Hepatocyte (in vitro differentiated cells): Measurements from ENCODE around the gene NUDT5. TPM values are rescaled to one million over a fixed set of nuclear protein-coding genes. Genes with fewer than 3 reads are reported as not detected.
"Not testable (repeated sequence)": the region's sequence is repeated elsewhere in the genome, so short reads cannot be mapped to it uniquely, and the experiment has no call there.

Source experiments
- DNase-seq: peaks from one replicate; pipeline ENCODE4 v3.0.0-alpha.2; 2016; ENCODE audit warnings: low spot score
- H2AFZ ChIP-seq: fragments of 200-600 bp; sonication (generic); 2 replicates; pipeline ENCODE4 v1.6.0; 2016; ENCODE audit warnings: antibody characterized with exemption, mild to moderate bottlenecking
- H3K27ac ChIP-seq: fragments of 200-600 bp; sonication (generic); 2 replicates; pipeline ENCODE4 v1.5.1; 2016; ENCODE audit warnings: mild to moderate bottlenecking
- H3K27me3 ChIP-seq: fragments of 200-600 bp; sonication (generic); 2 replicates; pipeline ENCODE4 v1.6.1; 2016
- H3K36me3 ChIP-seq: fragments of 200-600 bp; sonication (generic); replicated peaks from 2 replicates; pipeline ENCODE4 v1.5.1; 2016; ENCODE audit warnings: low read depth; ENCODE audit not compliant: insufficient read depth
- H3K4me1 ChIP-seq: fragments of 200-600 bp; sonication (generic); 2 replicates; pipeline ENCODE4 v1.5.1; 2016; ENCODE audit warnings: mild to moderate bottlenecking, moderate library complexity; ENCODE audit not compliant: insufficient read depth
- H3K4me2 ChIP-seq: fragments of 200-600 bp; sonication (generic); 2 replicates; pipeline ENCODE4 v1.6.0; 2016
- H3K4me3 ChIP-seq: fragments of 200-600 bp; sonication (generic); 2 replicates; pipeline ENCODE4 v1.5.1; 2016; ENCODE audit warnings: mild to moderate bottlenecking
- H3K79me2 ChIP-seq: fragments of 200-600 bp; sonication (generic); 2 replicates; pipeline ENCODE4 v1.6.0; 2017; ENCODE audit warnings: mild to moderate bottlenecking
- H3K9me2 ChIP-seq: fragments of 200-600 bp; sonication (generic); replicated peaks from 2 replicates; pipeline ENCODE4 v1.6.0; 2017; ENCODE audit warnings: mild to moderate bottlenecking; ENCODE audit not compliant: insufficient read depth
- H3K9me3 ChIP-seq: fragments of 200-600 bp; sonication (generic); 2 replicates; pipeline ENCODE4 v1.5.1; 2016; ENCODE audit warnings: low read depth, mild to moderate bottlenecking
- H4K20me1 ChIP-seq: fragments of 200-600 bp; sonication (generic); 2 replicates; pipeline ENCODE4 v1.6.0; 2016; ENCODE audit warnings: mild to moderate bottlenecking; ENCODE audit not compliant: insufficient read depth, poor library complexity, severe bottlenecking
- EZH2 ChIP-seq: fragments of 200-600 bp; sonication (generic); IDR thresholded peaks from 2 replicates; pipeline ENCODE4 v1.6.1; 2016; ENCODE audit warnings: antibody characterized with exemption, mild to moderate bottlenecking, borderline replicate concordance
- EZH2phosphoT487 ChIP-seq: fragments of 200-600 bp; sonication (generic); IDR thresholded peaks from one replicate; pipeline ENCODE4 v1.6.1; 2018; ENCODE audit warnings: antibody characterized with exemption, mild to moderate bottlenecking, low read depth, moderate library complexity; ENCODE audit not compliant: unreplicated experiment, severe bottlenecking
- WGBS: methylation state at CpG from one replicate; pipeline ENCODE4 v1.1.6; 2016; ENCODE audit warnings: low lambda C conversion rate; ENCODE audit errors: missing lambda C conversion rate; 5-methylcytosine and 5-hydroxymethylcytosine counted together
- polyA plus RNA-seq: library from polyadenylated mRNA; unstranded; fragments of >200 nt; fragmentation: Nextera tagmentation; extraction: Ambion mirVana; gene quantifications from 2 replicates; pipeline ENCODE4 v1.2.1, GENCODE V29; 2016
- total RNA-seq: library from RNA; depleted of rRNA; stranded (reverse); fragments of >200 nt; gene quantifications from 2 replicates; pipeline ENCODE4 v1.2.3, GENCODE V29; 2014
- TF ChIP-seq, protein P1 (sequence below): fragments of 200-600 bp; sonication (generic); IDR thresholded peaks from 2 replicates; pipeline ENCODE4 v1.5.1; 2016; ENCODE audit warnings: antibody characterized with exemption, mild to moderate bottlenecking; ENCODE audit not compliant: poor library complexity

Gene NUDT5
- total and polyA plus RNA-seq, 2 experiments from 2014 or later: 54.0 to 85.1 TPM

DNA sequence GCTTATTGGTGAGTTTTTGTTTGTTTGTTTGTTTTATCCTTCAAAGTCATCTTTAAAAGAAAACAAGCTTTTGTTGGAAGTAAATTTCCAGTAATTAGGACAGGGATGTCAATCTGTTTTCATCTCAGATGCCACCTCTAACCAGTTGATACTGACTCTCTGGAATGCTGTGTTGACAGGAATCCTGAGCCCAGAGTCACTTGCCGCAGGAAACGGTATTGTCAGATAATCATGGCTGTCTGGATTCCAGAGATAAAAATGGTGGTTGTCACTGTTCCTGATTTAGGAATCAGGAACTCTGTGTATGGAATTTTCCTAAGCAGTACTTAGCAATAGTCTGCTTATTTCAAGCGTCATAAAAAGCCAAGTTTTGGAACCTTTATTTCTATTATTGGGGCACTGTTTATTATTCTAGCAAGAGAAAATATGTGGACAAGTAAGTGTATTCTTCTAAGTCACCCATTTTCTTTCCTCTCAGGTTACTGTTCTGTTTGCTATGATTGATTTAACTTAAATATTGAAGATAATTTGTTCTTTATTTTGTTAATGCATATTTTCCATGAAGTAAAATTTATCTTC, 39.5 kb upstream of the NUDT5 start:
- Histone ChIP-seq H3K36me3 (peaks cover 7% of the 10 kb centered on the region), H3K4me1 (peaks cover 5% of the 10 kb centered on the region)
- 75% methylated on average over 3 of the region's 3 CpGs for WGBS

DNA sequence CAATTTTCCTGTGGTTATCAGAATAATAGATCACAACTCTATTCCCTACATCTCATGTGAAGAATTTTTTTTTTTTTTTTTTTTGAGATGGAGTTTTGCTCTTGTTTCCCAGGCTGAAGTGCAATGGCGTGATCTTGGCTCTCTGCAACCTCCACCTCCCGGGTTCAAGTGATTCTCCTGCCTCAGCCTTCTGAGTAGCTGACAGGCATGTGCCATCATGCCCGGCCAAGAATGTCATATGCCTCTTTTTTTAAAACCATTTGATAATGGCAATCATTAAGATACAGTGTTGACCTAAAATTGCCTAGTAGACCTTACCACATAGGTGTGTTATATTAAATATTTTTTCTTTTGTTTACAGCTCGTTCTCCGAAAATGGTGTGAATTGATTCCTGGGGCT, 39.0 kb upstream of the NUDT5 start:
- H3K27ac ChIP-seq, H4K20me1 ChIP-seq, H3K79me2 ChIP-seq, H3K9me2 ChIP-seq, H3K4me3 ChIP-seq, H3K9me3 ChIP-seq, DNase-seq, H3K36me3 ChIP-seq, H3K4me1 ChIP-seq, H3K4me2 ChIP-seq, H3K27me3 ChIP-seq, H2AFZ ChIP-seq: not testable (repeated sequence)
- 95% methylated on average over 5 of the region's 5 CpGs for WGBS

More for the DNA sequence above, 39.5 kb upstream of the NUDT5 start:
- TF ChIP-seq, protein P1, sequence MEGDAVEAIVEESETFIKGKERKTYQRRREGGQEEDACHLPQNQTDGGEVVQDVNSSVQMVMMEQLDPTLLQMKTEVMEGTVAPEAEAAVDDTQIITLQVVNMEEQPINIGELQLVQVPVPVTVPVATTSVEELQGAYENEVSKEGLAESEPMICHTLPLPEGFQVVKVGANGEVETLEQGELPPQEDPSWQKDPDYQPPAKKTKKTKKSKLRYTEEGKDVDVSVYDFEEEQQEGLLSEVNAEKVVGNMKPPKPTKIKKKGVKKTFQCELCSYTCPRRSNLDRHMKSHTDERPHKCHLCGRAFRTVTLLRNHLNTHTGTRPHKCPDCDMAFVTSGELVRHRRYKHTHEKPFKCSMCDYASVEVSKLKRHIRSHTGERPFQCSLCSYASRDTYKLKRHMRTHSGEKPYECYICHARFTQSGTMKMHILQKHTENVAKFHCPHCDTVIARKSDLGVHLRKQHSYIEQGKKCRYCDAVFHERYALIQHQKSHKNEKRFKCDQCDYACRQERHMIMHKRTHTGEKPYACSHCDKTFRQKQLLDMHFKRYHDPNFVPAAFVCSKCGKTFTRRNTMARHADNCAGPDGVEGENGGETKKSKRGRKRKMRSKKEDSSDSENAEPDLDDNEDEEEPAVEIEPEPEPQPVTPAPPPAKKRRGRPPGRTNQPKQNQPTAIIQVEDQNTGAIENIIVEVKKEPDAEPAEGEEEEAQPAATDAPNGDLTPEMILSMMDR: no peak
- no peak for TF ChIP-seq EZH2phosphoT487
- no peak for TF ChIP-seq EZH2
- Histone ChIP-seq H2AFZ (no peak overlapping the region), H3K27ac (no peak overlapping the region), H3K4me3 (no peak overlapping the region), H3K79me2 (no peaks in the 10 kb centered on the region), H3K9me2 (no peaks in the 10 kb centered on the region), H3K4me2 (no peak overlapping the region), H4K20me1 (no peaks in the 10 kb centered on the region), H3K9me3 (no peaks in the 10 kb centered on the region), H3K27me3 (no peaks in the 10 kb centered on the region)
- DNase-seq: no peak

DNA sequence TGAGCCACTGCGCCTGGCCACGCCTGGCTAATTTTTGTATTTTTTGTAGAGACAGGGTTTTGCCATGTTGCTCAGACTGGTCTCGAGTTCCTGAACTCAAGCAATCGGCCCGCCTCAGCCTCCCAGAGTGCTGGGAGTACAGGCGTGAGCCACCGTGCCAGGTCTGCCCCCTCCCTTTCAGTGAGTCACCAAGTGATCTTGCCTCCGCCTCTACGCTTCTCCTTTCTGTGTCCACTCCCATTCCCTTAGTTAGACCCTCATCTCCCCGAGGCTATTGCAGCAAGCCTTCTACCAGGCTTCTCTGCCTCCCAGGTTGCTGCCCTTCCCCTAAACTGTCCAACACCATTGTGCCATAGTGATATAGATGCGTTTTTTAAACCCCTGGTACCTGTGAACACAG, 33.2 kb upstream of the NUDT5 start:
- Histone ChIP-seq H3K4me1 (no peaks in the 10 kb centered on the region), H3K79me2 (no peaks in the 10 kb centered on the region), H4K20me1 (no peaks in the 10 kb centered on the region), H3K27ac (no peak overlapping the region), H3K27me3 (no peaks in the 10 kb centered on the region), H3K9me2 (no peaks in the 10 kb centered on the region), H3K4me3 (no peak overlapping the region), H3K9me3 (no peaks in the 10 kb centered on the region), H3K36me3 (peaks cover 7% of the 10 kb centered on the region), H2AFZ (no peak overlapping the region), H3K4me2 (no peak overlapping the region)
- DNase-seq: no peak
- TF ChIP-seq, protein P1: no peak
- no peak for TF ChIP-seq EZH2phosphoT487
- TF ChIP-seq EZH2: no peak
- 100% methylated on average over 11 of the region's 11 CpGs for WGBS

DNA sequence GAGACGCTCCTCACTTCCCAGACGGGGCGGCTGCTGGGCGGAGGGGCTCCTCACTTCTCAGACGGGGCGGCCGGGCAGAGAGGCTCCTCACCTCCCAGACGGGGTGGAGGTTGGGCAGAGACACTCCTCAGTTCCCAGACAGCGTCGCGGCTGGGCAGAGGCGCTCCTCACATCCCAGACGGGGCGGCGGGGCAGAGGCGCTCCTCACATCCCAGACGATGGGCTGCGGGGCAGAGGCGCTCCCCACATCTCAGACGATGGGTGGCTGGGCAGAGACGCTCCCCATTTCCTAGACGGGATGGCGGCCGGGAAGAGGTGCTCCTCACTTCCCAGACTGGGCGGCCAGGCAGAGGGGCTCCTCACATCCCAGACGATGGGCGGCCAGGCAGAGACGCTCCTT, 30.7 kb upstream of the NUDT5 start:
- H3K27ac ChIP-seq, H4K20me1 ChIP-seq, H3K36me3 ChIP-seq, H3K27me3 ChIP-seq, DNase-seq, H3K9me2 ChIP-seq, H3K4me1 ChIP-seq, H3K79me2 ChIP-seq, H3K4me3 ChIP-seq, H3K4me2 ChIP-seq, H3K9me3 ChIP-seq, H2AFZ ChIP-seq: not testable (repeated sequence)
- 100% methylated on average over 13 of the region's 28 CpGs for WGBS

DNA sequence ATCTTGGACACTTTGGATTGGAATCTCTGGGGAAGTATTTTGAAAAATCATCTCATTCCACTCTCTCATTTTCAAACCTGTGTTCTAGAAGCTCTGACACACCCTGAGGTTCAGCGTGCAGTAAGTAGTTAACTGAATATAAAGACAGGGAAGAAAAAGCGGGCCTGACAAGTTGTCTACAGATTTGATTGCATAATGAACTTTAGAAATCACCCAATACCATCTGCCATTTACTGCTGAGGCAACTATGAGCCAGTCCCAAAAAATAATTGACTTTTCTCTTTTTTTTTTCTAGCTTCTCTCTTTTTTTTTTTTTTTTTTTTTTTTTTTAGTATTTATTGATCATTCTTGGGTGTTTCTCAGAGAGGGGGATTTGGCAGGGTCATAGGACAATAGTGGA, 29.8 kb upstream of the NUDT5 start:
- no peak overlapping the region for H3K4me2 ChIP-seq
- no peaks in the 10 kb centered on the region for H3K27me3 ChIP-seq
- H3K4me3 ChIP-seq: no peak overlapping the region
- no peaks in the 10 kb centered on the region for H3K9me3 ChIP-seq
- peaks cover 3% of the 10 kb centered on the region for H3K79me2 ChIP-seq
- WGBS: 89% methylated on average over 2 of the region's 2 CpGs
- no peak overlapping the region for H3K27ac ChIP-seq
- H3K4me1 ChIP-seq: no peaks in the 10 kb centered on the region
- H2AFZ ChIP-seq: no peak overlapping the region
- H3K36me3 ChIP-seq: peaks cover 2% of the 10 kb centered on the region
- H4K20me1 ChIP-seq: no peaks in the 10 kb centered on the region
- DNase-seq: no peak
- TF ChIP-seq EZH2 (no peak), EZH2phosphoT487 (no peak)
- TF ChIP-seq, protein P1: no peak
- H3K9me2 ChIP-seq: no peaks in the 10 kb centered on the region
